ENCODE results near the gene DRAP1. TPM values are rescaled to one million over a fixed set of nuclear protein-coding genes. Genes with fewer than 3 reads are reported as not detected.

DRAP1 gene
- total RNA-seq, 2 donors from 2014 or later = 53.4 to 91.5 TPM

- Histone ChIP-seq H3K4me3 (peak overlapping the region; percentile 98), H3K9ac (ENCODE audit: low read depth in 2 of 2, low read length in 2 of 2) (peak overlapping the region; percentile 70 to 81), H3K9me3 (no peaks in the 10 kb centered on the region), H3K4me1 (peaks cover 23% of the 10 kb centered on the region), H3K27me3 (no peaks in the 10 kb centered on the region), H3K36me3 (no peaks in the 10 kb centered on the region), H3K27ac (no peak overlapping the region)
- DNase-seq = peak; percentile 41
- no peak for TF ChIP-seq CTCF (IDR thresholded peaks at IDR 0.05)
- intact Hi-C loops (cut with DNase I) = no loop called here
Observed at GRCh38 chr11:65920372-65920802, 1.2 kb downstream of the DRAP1 start.

- H3K4me1 ChIP-seq = peaks cover 22% of the 10 kb centered on the region
- no peak for TF ChIP-seq CTCF (IDR thresholded peaks at IDR 0.05)
- intact Hi-C loops (cut with DNase I) = no loop called here
- DNase-seq = no peak
- no peaks in the 10 kb centered on the region for H3K9me3 ChIP-seq
- no peaks in the 10 kb centered on the region for H3K36me3 ChIP-seq
- H3K27ac ChIP-seq = no peak overlapping the region
- H3K9ac ChIP-seq (ENCODE audit: low read depth in 2 of 2, low read length in 2 of 2) = no peak overlapping the region
- no peaks in the 10 kb centered on the region for H3K27me3 ChIP-seq
- H3K4me3 ChIP-seq = no peak overlapping the region
Observed at GRCh38 chr11:65921033-65921555, 1.9 kb downstream of the DRAP1 start.

- intact Hi-C loops (cut with DNase I) = no loop called here
- no peak overlapping the region for H3K27ac ChIP-seq
- H3K36me3 ChIP-seq = no peaks in the 10 kb centered on the region
- no peak overlapping the region for H3K4me3 ChIP-seq
- no peaks in the 10 kb centered on the region for H3K27me3 ChIP-seq
- TF ChIP-seq CTCF (IDR thresholded peaks at IDR 0.05) = no peak
- H3K9me3 ChIP-seq = no peaks in the 10 kb centered on the region
- H3K4me1 ChIP-seq = peaks cover 21% of the 10 kb centered on the region
- no peak overlapping the region for H3K9ac ChIP-seq (ENCODE audit: low read depth in 2 of 2, low read length in 2 of 2)
- no peak for DNase-seq
Observed at GRCh38 chr11:65921876-65922275, 2.6 kb downstream of the DRAP1 start.

- H3K9me3 ChIP-seq = no peaks in the 10 kb centered on the region
- intact Hi-C loops (cut with DNase I) = no loop called here
- H3K36me3 ChIP-seq = no peaks in the 10 kb centered on the region
- no peaks in the 10 kb centered on the region for H3K27me3 ChIP-seq
- H3K4me3 ChIP-seq = no peak overlapping the region
- H3K9ac ChIP-seq (ENCODE audit: low read depth in 2 of 2, low read length in 2 of 2) = no peak overlapping the region
- peaks cover 16% of the 10 kb centered on the region for H3K4me1 ChIP-seq
- no peak for TF ChIP-seq CTCF (IDR thresholded peaks at IDR 0.05)
- H3K27ac ChIP-seq = no peak overlapping the region
- no peak for DNase-seq
Observed at GRCh38 chr11:65922565-65922964, 3.3 kb downstream of the DRAP1 start.

- Histone ChIP-seq H3K9me3 (no peaks in the 10 kb centered on the region), H3K27me3 (no peaks in the 10 kb centered on the region), H3K4me3 (no peak overlapping the region), H3K27ac (no peak overlapping the region), H3K4me1 (peaks cover 6% of the 10 kb centered on the region), H3K36me3 (no peaks in the 10 kb centered on the region), H3K9ac (ENCODE audit: low read depth in 2 of 2, low read length in 2 of 2) (no peak overlapping the region)
- no peak for TF ChIP-seq CTCF (IDR thresholded peaks at IDR 0.05)
- no peak for DNase-seq
- intact Hi-C loops (cut with DNase I) = no loop called here
Observed at GRCh38 chr11:65925397-65925796, 6.2 kb downstream of the DRAP1 start.

Data from colonic mucosa (tissue), 4 donors.